ENCODE results near the gene RNASE2. TPM values are rescaled to one million over a fixed set of nuclear protein-coding genes. Genes with fewer than 3 reads are reported as not detected.
"Not testable (repeated sequence)": the region's sequence is repeated elsewhere in the genome, so short reads cannot be mapped to it uniquely, and the experiment has no call there.

RNASE2 gene
- not detected in 2 replicates for total RNA-seq

- intact Hi-C loops (cut with micrococcal nuclease) = not testable (repeated sequence)
Observed at GRCh38 chr14:20954736-20955537, at the start of gene RNASE2. Gene RNASE2 (plus strand): TSS chr14:20955487. CDS start chr14:20955772, 285 bp downstream.

GRCh38 chr14:20905676-20906075 lies 49.6 kb upstream of the RNASE2 start:
- intact Hi-C loops (cut with micrococcal nuclease) = no loop called here

GRCh38 chr14:20907214-20907613 lies 48.1 kb upstream of the RNASE2 start:
- intact Hi-C loops (cut with micrococcal nuclease) = no loop called here

- intact Hi-C loops (cut with micrococcal nuclease) = not testable (repeated sequence)
Observed at GRCh38 chr14:20910822-20911221, 44.5 kb upstream of the RNASE2 start.

- intact Hi-C loops (cut with micrococcal nuclease) = not testable (repeated sequence)
Observed at GRCh38 chr14:20919038-20919756, 36.1 kb upstream of the RNASE2 start.

- intact Hi-C loops (cut with micrococcal nuclease) = not testable (repeated sequence)
Observed at GRCh38 chr14:20923766-20924297, 31.5 kb upstream of the RNASE2 start.

- intact Hi-C loops (cut with micrococcal nuclease) = no loop called here
Observed at GRCh38 chr14:20934148-20934762, 21.0 kb upstream of the RNASE2 start.

GRCh38 chr14:20935303-20935984 lies 19.8 kb upstream of the RNASE2 start:
- intact Hi-C loops (cut with micrococcal nuclease) = no loop called here

- intact Hi-C loops (cut with micrococcal nuclease) = not testable (repeated sequence)
Observed at GRCh38 chr14:20945146-20945545, 10.1 kb upstream of the RNASE2 start.

GRCh38 chr14:20946707-20947106 lies 8.6 kb upstream of the RNASE2 start:
- intact Hi-C loops (cut with micrococcal nuclease) = not testable (repeated sequence)

GRCh38 chr14:20955538-20955873 lies 219 bp downstream of the RNASE2 start:
- intact Hi-C loops (cut with micrococcal nuclease) = not testable (repeated sequence)

GRCh38 chr14:20956376-20956976 lies 1.2 kb downstream of the RNASE2 start:
- intact Hi-C loops (cut with micrococcal nuclease) = no loop called here

GRCh38 chr14:20958946-20959345 lies 3.7 kb downstream of the RNASE2 start:
- intact Hi-C loops (cut with micrococcal nuclease) = not testable (repeated sequence)

GRCh38 chr14:20969336-20969735 lies 14.0 kb downstream of the RNASE2 start:
- intact Hi-C loops (cut with micrococcal nuclease) = no loop called here

GRCh38 chr14:20970647-20970982 lies 15.3 kb downstream of the RNASE2 start:
- intact Hi-C loops (cut with micrococcal nuclease) = loop anchor here (5.0 kb wide), 3 partner anchors 98 to 288 kb away; partner anchors contain the start of genes RNASE4 and RNASE6

GRCh38 chr14:20970983-20971704 lies 15.9 kb downstream of the RNASE2 start:
- intact Hi-C loops (cut with micrococcal nuclease) = loop anchor here (1.0 to 5.0 kb wide), 7 partner anchors 10 to 289 kb away; partner anchors contain the start of genes METTL17, RNASE4 and RNASE6

GRCh38 chr14:20971705-20972021 lies 16.4 kb downstream of the RNASE2 start:
- intact Hi-C loops (cut with micrococcal nuclease) = loop anchor here (1.0 to 5.0 kb wide), 7 partner anchors 10 to 289 kb away; partner anchors contain the start of genes METTL17, RNASE4 and RNASE6

- intact Hi-C loops (cut with micrococcal nuclease) = loop anchor here (5.0 kb wide), 3 partner anchors 101 to 291 kb away; partner anchors contain the start of genes RNASE4 and RNASE6
Observed at GRCh38 chr14:20973501-20973900, 18.2 kb downstream of the RNASE2 start.

GRCh38 chr14:20976291-20976690 lies 21.0 kb downstream of the RNASE2 start:
- intact Hi-C loops (cut with micrococcal nuclease) = no loop called here

GRCh38 chr14:20978687-20979086 lies 23.4 kb downstream of the RNASE2 start:
- intact Hi-C loops (cut with micrococcal nuclease) = no loop called here

Measured in T-helper 2 cell treated with Interferon-gamma antibody and Interleukin-4, amounts not matched to agents 100 ng/mL and 5 ng/mL, for 36 hours (primary cell).